ENCODE results near the gene ARHGAP10.
A peak's percentile ranks its signal among the peaks of the same experiment; 100 is the strongest.

- TF ChIP-seq CTCF (IDR thresholded peaks at IDR 0.05) (peak; percentile 91 to 97 (median 94)), POLR2A (IDR thresholded peaks at IDR 0.05) (no peak)
Observed at GRCh38 chr4:147707892-147708672, 23.8 kb upstream of the ARHGAP10 start.

Measured in testis (tissue), 2 donors.